SU-DHL-6 (cell line): ENCODE measurements around the gene CCDC30.

Experiments
- H2AFZ ChIP-seq: fragments of 200-600 bp; sonication (generic); 2 replicates; pipeline ENCODE4 v1.6.1; 2014; ENCODE audit warnings: low read depth, mild to moderate bottlenecking, moderate library complexity, mixed read lengths, antibody characterized with exemption, low read length; ENCODE audit not compliant: severe bottlenecking
- H3F3A ChIP-seq: fragments of 200-600 bp; shearing (Covaris generic); 2 replicates; pipeline ENCODE4 v1.6.0; 2016; ENCODE audit warnings: antibody characterized with exemption, mild to moderate bottlenecking; ENCODE audit not compliant: insufficient read depth
- H3K27ac ChIP-seq: fragments of 200-600 bp; sonication (generic); 2 replicates; pipeline ENCODE4 v1.5.1; 2016; ENCODE audit warnings: low read depth, mild to moderate bottlenecking, low read length, moderate library complexity, mixed read lengths
- H3K27me3 ChIP-seq: fragments of 200-600 bp; sonication (generic), shearing (Covaris generic); 2 replicates; pipeline ENCODE4 v1.6.0; 2014; ENCODE audit warnings: mild to moderate bottlenecking, low read length
- H3K36me3 ChIP-seq: fragments of 200-600 bp; sonication (generic); 2 replicates; pipeline ENCODE4 v1.6.1; 2014; ENCODE audit warnings: mild to moderate bottlenecking, low read length, mixed read lengths
- H3K4me2 ChIP-seq: fragments of 300-600, 200-600 bp; shearing (Covaris generic), sonication (generic); 2 replicates; pipeline ENCODE4 v1.6.0; 2014; ENCODE audit warnings: low read length, low read depth, mild to moderate bottlenecking; ENCODE audit not compliant: poor library complexity, severe bottlenecking
- H3K4me3 ChIP-seq: fragments of 200-600 bp; sonication (generic); 2 replicates; pipeline ENCODE4 v1.5.1; 2014; ENCODE audit warnings: antibody characterized with exemption, low read length, mild to moderate bottlenecking, mixed read lengths; ENCODE audit not compliant: insufficient read depth, poor library complexity, severe bottlenecking
- H3K79me2 ChIP-seq: fragments of 200-600 bp; sonication (generic); 2 replicates; pipeline ENCODE4 v1.6.1; 2014; ENCODE audit warnings: mild to moderate bottlenecking, low read length, moderate library complexity; ENCODE audit not compliant: insufficient read depth
- H3K9ac ChIP-seq: fragments of 200-600 bp; sonication (generic); 2 replicates; pipeline ENCODE4 v1.7.0; 2014; ENCODE audit warnings: mild to moderate bottlenecking, low read length
- H3K9me2 ChIP-seq: fragments of 200-600 bp; sonication (generic); replicated peaks from 2 replicates; pipeline ENCODE4 v1.6.1; 2014; ENCODE audit warnings: low read length; ENCODE audit not compliant: insufficient read depth
- H3K9me3 ChIP-seq: fragments of 200-600 bp; sonication (generic); 2 replicates; pipeline ENCODE4 v1.6.1; 2014; ENCODE audit warnings: low read length, mixed read lengths; ENCODE audit not compliant: insufficient read depth
- H4K20me1 ChIP-seq: fragments of 200-600 bp; sonication (generic); 2 replicates; pipeline ENCODE4 v1.6.1; 2014; ENCODE audit warnings: low read depth, mild to moderate bottlenecking, antibody characterized with exemption, low read length, moderate library complexity, mixed read lengths
- EZH2phosphoT487 ChIP-seq: fragments of 200-600 bp; sonication (generic), shearing (Covaris generic); conservative IDR thresholded peaks from 2 replicates; pipeline ENCODE4 v1.6.1; 2018; ENCODE audit warnings: mild to moderate bottlenecking, antibody characterized with exemption, low read length, moderate library complexity, mixed read lengths
- TF ChIP-seq, protein P1 (sequence below): fragments of 200-600 bp; sonication (generic); IDR thresholded peaks from one replicate; pipeline ENCODE4 v1.5.1; 2017; ENCODE audit warnings: antibody characterized with exemption, mild to moderate bottlenecking, low read length, moderate library complexity; ENCODE audit not compliant: insufficient read depth, poor library complexity, severe bottlenecking

CCDC30 gene

GRCh38 chr1:42674682-42675081, 211.6 kb downstream of the CCDC30 start:
- Histone ChIP-seq H4K20me1 (no peaks in the 10 kb centered on the region), H3F3A (peaks cover 9% of the 10 kb centered on the region; the same call in 1 of the 2 replicates), H3K9ac (no peak overlapping the region), H3K4me2 (no peak overlapping the region), H3K9me2 (no peaks in the 10 kb centered on the region), H3K27me3 (no peaks in the 10 kb centered on the region), H3K79me2 (no peaks in the 10 kb centered on the region), H3K4me3 (no peak overlapping the region), H3K9me3 (no peaks in the 10 kb centered on the region), H2AFZ (no peak overlapping the region), H3K36me3 (peaks cover 12% of the 10 kb centered on the region; the same call in 1 of the 2 replicates), H3K27ac (no peak overlapping the region)
- TF ChIP-seq, protein P1, sequence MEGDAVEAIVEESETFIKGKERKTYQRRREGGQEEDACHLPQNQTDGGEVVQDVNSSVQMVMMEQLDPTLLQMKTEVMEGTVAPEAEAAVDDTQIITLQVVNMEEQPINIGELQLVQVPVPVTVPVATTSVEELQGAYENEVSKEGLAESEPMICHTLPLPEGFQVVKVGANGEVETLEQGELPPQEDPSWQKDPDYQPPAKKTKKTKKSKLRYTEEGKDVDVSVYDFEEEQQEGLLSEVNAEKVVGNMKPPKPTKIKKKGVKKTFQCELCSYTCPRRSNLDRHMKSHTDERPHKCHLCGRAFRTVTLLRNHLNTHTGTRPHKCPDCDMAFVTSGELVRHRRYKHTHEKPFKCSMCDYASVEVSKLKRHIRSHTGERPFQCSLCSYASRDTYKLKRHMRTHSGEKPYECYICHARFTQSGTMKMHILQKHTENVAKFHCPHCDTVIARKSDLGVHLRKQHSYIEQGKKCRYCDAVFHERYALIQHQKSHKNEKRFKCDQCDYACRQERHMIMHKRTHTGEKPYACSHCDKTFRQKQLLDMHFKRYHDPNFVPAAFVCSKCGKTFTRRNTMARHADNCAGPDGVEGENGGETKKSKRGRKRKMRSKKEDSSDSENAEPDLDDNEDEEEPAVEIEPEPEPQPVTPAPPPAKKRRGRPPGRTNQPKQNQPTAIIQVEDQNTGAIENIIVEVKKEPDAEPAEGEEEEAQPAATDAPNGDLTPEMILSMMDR: no peak
- TF ChIP-seq EZH2phosphoT487: no peak

DNA sequence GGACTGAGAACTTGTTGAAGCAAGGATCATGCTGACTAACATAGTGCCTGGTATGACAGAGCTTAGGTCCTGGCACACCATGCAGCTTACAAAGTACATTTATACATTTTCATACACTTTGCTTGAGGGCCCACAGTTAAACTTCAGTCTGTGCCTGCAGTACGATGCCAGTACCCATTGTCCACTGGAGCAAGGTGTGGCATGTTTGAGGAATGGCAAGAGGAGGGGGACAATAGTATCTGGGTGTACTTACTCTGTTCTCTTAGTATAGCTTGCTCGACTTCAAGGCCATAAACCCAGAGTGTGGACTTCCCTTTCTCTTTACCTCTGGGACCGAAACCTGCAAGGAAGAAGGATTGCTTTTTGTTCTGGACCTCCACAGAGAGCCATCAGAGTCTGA, 212.4 kb downstream of the CCDC30 start:
- no peak overlapping the region for H3K27ac ChIP-seq

DNA sequence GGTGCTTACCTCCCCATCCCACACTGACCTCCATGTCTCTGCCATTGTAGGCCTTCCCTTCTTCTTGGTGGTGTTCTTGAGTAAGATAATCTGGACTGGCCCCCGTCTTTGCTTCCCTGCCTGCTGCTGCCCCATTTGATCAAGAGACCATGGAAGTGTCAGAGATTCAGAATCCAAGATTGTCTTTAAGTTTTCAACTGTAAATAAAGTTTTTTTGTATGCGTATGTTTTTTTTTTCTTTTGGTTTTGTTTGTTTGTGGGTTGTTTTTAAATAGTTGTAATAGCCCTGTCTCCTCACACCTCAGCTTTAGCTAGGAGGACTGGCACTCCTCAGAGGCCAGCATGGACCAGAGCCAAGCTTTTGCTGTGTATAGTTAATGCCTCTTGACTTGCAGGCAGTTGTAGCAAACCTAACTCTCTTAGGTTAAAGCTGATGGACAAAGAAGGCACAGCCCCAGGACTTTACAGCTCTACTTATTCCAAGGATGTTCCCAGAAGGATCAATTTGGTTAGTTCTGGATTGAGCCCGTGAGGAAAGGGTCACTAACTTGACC, 213.5 kb downstream of the CCDC30 start:
- no peak overlapping the region for H2AFZ ChIP-seq
- H3F3A ChIP-seq: peaks cover 9% of the 10 kb centered on the region; the same call in 1 of the 2 replicates
- H3K27ac ChIP-seq: no peak overlapping the region
- H3K4me2 ChIP-seq: no peak overlapping the region
- H3K36me3 ChIP-seq: 0 out of 2 replicates have a peak, but pooled peaks cover 6% of the 10 kb centered on the region
- no peaks in the 10 kb centered on the region for H3K9me3 ChIP-seq
- H3K9me2 ChIP-seq: no peaks in the 10 kb centered on the region
- H3K9ac ChIP-seq: no peak overlapping the region
- H4K20me1 ChIP-seq: no peaks in the 10 kb centered on the region
- TF ChIP-seq, protein P1: no peak
- no peak for TF ChIP-seq EZH2phosphoT487
- H3K27me3 ChIP-seq: no peaks in the 10 kb centered on the region
- no peak overlapping the region for H3K4me3 ChIP-seq
- H3K79me2 ChIP-seq: peaks cover 7% of the 10 kb centered on the region; the same call in 1 of the 2 replicates

More for the DNA sequence above, 212.4 kb downstream of the CCDC30 start:
- Histone ChIP-seq H4K20me1 (no peaks in the 10 kb centered on the region), H3K4me3 (no peak overlapping the region), H3K36me3 (0 out of 2 replicates have a peak, but pooled peaks cover 6% of the 10 kb centered on the region), H3K79me2 (no peaks in the 10 kb centered on the region), H3K9ac (no peak overlapping the region), H3F3A (peaks cover 9% of the 10 kb centered on the region; the same call in 1 of the 2 replicates), H3K27me3 (no peaks in the 10 kb centered on the region), H3K9me3 (no peaks in the 10 kb centered on the region), H3K9me2 (no peaks in the 10 kb centered on the region), H3K4me2 (no peak overlapping the region), H2AFZ (no peak overlapping the region)
- no peak for TF ChIP-seq EZH2phosphoT487
- TF ChIP-seq, protein P1: no peak
